Thoracic aorta (tissue), 2 donors: ENCODE data around the gene C10orf95. TPM values are rescaled to one million over a fixed set of nuclear protein-coding genes. Genes with fewer than 3 reads are reported as not detected.

Source experiments
- ATAC-seq: fragments of 150-250 bp; one replicate; pipeline ENCODE4 v1.8.0; 2017; ENCODE audit warnings: low read depth; ENCODE audit not compliant: insufficient number of reproducible peaks, low FRiP score
- DNase-seq: peaks from one replicate; pipeline ENCODE4 v3.0.0-alpha.2; 2020; ENCODE audit warnings: low spot score
- H3K27ac ChIP-seq, 2 donors: fragments of 200-600 bp; sonication (generic); 1 replicate in 1 of 2; 2 replicates in 1 of 2; pipeline ENCODE4 v1.5.1; 2016; ENCODE audit warnings: mild to moderate bottlenecking in 2 of 2, moderate library complexity in 2 of 2
- H3K27me3 ChIP-seq: fragments of 200-600 bp; sonication (generic); replicated peaks from 2 replicates; pipeline ENCODE4 v1.6.0; 2016; ENCODE audit warnings: mild to moderate bottlenecking; ENCODE audit not compliant: insufficient read depth
- H3K36me3 ChIP-seq: fragments of 200-600 bp; sonication (generic); one replicate; pipeline ENCODE4 v1.5.1; 2016
- H3K4me1 ChIP-seq, 2 donors: fragments of 200-600 bp; sonication (generic); 1 replicate in 1 of 2; 2 replicates in 1 of 2; pipeline versions ENCODE4 v1.5.1 to v1.6.0; 2016; ENCODE audit warnings: low read depth in 2 of 2, mild to moderate bottlenecking in 1 of 2; ENCODE audit not compliant: control insufficient read depth in 1 of 2
- H3K4me3 ChIP-seq: fragments of 200-600 bp; sonication (generic); 2 replicates; pipeline ENCODE4 v1.5.1; 2016; ENCODE audit warnings: mild to moderate bottlenecking
- H3K9me3 ChIP-seq: fragments of 200-600 bp; sonication (generic); 2 replicates; pipeline ENCODE4 v1.5.1; 2016
- total RNA-seq, 2 donors: library from RNA; depleted of rRNA; stranded (reverse); fragments of >200 nt; gene quantifications; one replicate each; pipeline versions ENCODE4 v1.1.0 to v1.2.3, GENCODE V29; 2016
- TF ChIP-seq, protein P1 (sequence below): fragments of 200-600 bp; sonication (generic); IDR thresholded peaks from one replicate; pipeline ENCODE4 v1.5.1; 2019; ENCODE audit warnings: antibody characterized with exemption

Gene C10orf95
- total RNA-seq, 2 donors from 2014 or later = not detected

DNA sequence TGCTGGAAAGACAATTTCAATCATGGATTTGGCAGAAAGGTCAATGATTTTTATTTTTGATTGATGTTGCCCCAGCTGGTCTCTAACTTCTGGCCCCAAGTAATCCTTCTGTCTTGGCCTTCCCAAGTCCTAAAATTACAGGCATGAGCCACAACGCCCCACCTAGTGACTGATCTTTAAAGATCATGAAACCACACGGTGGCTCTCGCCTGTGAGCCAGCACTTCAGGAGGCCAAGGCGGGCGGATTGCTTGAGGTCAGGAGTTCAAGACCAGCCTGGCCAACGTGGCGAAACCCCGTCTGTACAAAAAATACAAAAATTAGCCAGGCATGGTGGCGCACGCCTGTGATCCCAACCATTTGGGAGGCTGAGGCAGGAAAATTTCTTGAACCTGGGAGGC lies 12.6 kb upstream of the C10orf95 start:
- Histone ChIP-seq H3K4me1 (peaks cover 4 to 14% of the 10 kb centered on the region in 2 donors), H3K4me3 (no peak overlapping the region), H3K27ac (no peak overlapping the region), H3K36me3 (no peaks in the 10 kb centered on the region), H3K27me3 (no peaks in the 10 kb centered on the region), H3K9me3 (no peaks in the 10 kb centered on the region)
- TF ChIP-seq, protein P1, sequence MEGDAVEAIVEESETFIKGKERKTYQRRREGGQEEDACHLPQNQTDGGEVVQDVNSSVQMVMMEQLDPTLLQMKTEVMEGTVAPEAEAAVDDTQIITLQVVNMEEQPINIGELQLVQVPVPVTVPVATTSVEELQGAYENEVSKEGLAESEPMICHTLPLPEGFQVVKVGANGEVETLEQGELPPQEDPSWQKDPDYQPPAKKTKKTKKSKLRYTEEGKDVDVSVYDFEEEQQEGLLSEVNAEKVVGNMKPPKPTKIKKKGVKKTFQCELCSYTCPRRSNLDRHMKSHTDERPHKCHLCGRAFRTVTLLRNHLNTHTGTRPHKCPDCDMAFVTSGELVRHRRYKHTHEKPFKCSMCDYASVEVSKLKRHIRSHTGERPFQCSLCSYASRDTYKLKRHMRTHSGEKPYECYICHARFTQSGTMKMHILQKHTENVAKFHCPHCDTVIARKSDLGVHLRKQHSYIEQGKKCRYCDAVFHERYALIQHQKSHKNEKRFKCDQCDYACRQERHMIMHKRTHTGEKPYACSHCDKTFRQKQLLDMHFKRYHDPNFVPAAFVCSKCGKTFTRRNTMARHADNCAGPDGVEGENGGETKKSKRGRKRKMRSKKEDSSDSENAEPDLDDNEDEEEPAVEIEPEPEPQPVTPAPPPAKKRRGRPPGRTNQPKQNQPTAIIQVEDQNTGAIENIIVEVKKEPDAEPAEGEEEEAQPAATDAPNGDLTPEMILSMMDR = no peak
- ATAC-seq (no peak), DNase-seq (no peak)

DNA sequence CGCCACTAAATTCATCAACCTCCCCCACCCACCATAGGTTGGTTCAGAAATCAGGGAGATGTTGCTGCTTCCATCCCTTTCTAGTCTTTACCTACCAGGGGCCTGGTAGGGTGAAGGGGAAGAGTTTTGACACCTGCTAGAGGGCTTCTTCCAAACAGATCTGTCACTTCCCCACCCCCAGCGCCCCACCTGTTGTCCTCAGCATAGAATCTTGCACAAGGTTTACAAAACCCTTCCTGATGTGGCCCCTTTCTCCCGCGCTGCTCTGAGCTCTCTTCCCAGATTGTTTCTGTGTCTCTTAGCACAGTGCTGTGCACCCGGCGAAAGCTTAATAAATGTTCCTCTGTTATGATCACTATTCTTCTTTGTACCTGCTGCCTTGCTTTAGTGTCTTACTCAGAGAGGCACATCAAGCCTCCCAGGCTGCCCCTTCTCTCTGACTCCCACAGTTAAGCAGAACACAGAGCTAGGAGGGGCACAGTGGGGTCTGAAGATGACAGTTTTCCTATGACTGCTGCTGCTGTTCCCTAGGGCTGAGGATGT lies 11.2 kb upstream of the C10orf95 start:
- no peak overlapping the region for H3K4me3 ChIP-seq
- TF ChIP-seq, protein P1 = no peak
- no peaks in the 10 kb centered on the region for H3K9me3 ChIP-seq
- peaks cover 4 to 14% of the 10 kb centered on the region in 2 donors for H3K4me1 ChIP-seq
- H3K27me3 ChIP-seq = no peaks in the 10 kb centered on the region
- ATAC-seq (no peak), DNase-seq (no peak)
- no peaks in the 10 kb centered on the region for H3K36me3 ChIP-seq
- H3K27ac ChIP-seq = no peak overlapping the region

DNA sequence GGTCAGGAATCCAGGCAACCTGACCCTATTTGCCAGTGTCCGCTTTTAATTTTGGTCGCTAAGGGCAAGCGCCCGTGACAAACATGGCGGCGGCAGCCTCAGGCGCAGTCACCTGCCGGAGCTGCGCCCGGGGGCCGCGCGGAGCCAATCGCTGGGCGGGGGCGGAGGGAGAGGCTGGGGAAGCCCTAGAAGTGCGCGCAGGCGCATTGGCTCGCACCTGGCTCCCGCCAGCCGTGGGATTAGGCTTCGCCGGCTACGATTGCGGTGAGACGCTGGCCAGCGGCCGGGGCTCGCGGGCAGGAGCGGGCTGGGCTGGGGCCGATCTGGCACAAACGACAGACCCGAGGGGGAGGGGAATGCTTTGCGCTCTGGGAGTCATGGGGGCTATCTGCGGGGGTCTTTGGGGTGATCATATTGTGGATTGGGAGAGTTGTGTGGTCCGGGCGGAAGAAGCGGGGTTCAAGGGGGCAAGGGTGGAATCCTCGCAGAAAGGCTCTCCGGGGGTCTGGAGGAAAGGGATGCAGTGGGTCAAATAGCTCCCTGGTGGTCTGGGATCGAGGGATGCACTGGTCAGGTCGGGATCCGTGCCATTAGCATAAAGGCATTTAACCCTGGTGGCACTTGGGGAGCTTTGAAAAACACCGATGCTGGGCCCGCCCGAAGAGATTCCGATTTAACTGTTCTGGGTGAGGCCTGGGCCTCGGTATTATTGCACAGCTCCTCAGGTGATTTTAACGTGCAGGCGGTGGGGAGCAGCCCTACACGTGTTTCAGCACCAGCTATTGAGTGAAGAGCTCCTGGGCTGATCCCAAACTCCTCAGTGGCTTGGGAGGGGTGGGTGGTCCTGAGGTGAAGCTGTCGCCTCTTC lies 10.1 kb upstream of the C10orf95 start:
- H3K4me1 ChIP-seq = peaks cover 4 to 14% of the 10 kb centered on the region in 2 donors
- H3K9me3 ChIP-seq = no peaks in the 10 kb centered on the region
- no peak overlapping the region for H3K27ac ChIP-seq
- ATAC-seq = peak; percentile 65
- peak overlapping the region; percentile 77 for H3K4me3 ChIP-seq
- TF ChIP-seq, protein P1 = no peak
- DNase-seq = peak; percentile 49
- H3K27me3 ChIP-seq = no peaks in the 10 kb centered on the region
- H3K36me3 ChIP-seq = no peaks in the 10 kb centered on the region

DNA sequence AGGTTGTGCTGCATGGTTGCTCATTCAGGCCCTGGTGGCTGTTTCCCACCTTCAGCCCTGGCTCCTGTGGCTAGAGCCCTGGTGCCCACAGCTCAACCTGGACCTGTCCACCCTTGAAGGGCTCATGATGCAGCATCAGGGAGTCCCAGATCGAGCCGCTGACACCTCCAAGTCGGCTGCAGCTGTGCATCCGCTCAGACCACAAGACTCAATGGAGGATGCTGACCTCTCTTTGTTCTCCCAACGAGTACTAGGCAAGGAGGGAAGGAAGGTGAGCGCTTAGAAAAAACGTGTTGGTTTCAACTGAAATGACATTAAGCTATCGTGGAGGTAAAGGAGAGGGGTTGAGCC lies 9.5 kb upstream of the C10orf95 start:
- Histone ChIP-seq H3K9me3 (no peaks in the 10 kb centered on the region), H3K27ac (no peak overlapping the region)
- ATAC-seq = peak; percentile 39

DNA sequence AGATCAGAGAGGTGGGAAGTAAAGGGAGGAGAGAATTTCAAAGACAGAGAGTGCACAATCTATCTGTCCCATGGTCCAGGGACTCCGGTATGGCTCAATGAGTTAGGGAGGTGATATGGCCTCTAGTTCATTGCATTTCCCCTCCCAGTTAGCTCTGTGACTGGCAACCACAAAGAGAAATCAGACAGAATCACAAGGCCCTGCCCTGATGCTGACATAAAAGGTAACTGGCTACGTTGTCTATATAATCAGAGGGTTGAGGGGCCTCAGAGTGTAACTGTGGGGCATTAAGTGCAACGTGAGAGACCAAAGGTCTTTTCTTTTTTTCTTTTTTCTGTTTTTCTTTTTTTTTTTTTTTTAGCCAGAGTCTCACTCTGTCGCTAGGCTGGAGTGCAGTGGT lies 7.3 kb upstream of the C10orf95 start:
- H3K27ac ChIP-seq = no peak overlapping the region
- no peaks in the 10 kb centered on the region for H3K27me3 ChIP-seq
- H3K4me1 ChIP-seq = peaks cover 4 to 14% of the 10 kb centered on the region in 2 donors
- H3K4me3 ChIP-seq = no peak overlapping the region
- no peaks in the 10 kb centered on the region for H3K9me3 ChIP-seq
- no peak for DNase-seq
- no peaks in the 10 kb centered on the region for H3K36me3 ChIP-seq
- TF ChIP-seq, protein P1 = no peak
- no peak for ATAC-seq

More for the DNA sequence above, 9.5 kb upstream of the C10orf95 start:
- Histone ChIP-seq H3K27me3 (no peaks in the 10 kb centered on the region), H3K4me1 (peaks cover 4 to 14% of the 10 kb centered on the region in 2 donors), H3K4me3 (peak overlapping the region; percentile 77), H3K36me3 (no peaks in the 10 kb centered on the region)
- TF ChIP-seq, protein P1 = no peak
- no peak for DNase-seq
